GM10266 (cell line): ENCODE results near the gene C2CD4A.

Experiments
- DNase-seq: peaks from one replicate; pipeline ENCODE4 v3.0.0; 2012; ENCODE audit errors: extremely low spot score
- TF ChIP-seq, protein P1 (sequence below): IDR thresholded peaks from 2 replicates; pipeline ENCODE4 v1.5.1; 2012; ENCODE audit warnings: mild to moderate bottlenecking, low read depth; ENCODE audit not compliant: control insufficient read depth, insufficient read depth; ENCODE audit errors: missing control alignments

C2CD4A gene

DNA sequence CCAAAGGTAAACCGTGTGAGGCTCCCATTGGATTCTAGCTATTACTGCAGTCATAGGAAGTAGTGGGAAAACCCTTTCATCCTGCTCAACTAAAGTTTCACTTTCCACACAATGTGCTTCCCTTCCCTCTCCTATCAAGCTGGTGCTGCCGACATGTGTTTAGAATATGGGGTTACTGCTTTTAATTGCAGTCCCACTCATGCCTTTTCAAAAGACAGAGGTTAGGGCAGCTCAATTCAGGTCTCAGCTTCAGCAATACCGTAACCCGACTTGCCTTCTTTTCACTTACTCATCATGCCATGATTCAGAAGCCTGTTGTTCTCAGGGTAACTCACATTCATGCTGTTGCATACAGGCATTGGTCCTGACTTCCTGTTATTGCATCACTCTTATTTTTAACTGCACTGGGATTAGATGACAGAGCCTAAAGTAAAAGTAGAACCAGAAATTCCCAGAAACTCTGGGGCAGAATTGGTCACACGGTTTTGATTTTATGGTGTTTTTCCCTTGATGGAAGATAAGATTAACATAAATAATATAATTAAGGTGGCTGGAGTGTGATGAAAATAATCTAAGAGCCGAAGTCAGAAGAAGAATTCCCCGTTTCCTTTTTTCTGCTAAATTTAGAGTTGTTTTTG, 52.6 kb downstream of the C2CD4A start:
- TF ChIP-seq, protein P1, sequence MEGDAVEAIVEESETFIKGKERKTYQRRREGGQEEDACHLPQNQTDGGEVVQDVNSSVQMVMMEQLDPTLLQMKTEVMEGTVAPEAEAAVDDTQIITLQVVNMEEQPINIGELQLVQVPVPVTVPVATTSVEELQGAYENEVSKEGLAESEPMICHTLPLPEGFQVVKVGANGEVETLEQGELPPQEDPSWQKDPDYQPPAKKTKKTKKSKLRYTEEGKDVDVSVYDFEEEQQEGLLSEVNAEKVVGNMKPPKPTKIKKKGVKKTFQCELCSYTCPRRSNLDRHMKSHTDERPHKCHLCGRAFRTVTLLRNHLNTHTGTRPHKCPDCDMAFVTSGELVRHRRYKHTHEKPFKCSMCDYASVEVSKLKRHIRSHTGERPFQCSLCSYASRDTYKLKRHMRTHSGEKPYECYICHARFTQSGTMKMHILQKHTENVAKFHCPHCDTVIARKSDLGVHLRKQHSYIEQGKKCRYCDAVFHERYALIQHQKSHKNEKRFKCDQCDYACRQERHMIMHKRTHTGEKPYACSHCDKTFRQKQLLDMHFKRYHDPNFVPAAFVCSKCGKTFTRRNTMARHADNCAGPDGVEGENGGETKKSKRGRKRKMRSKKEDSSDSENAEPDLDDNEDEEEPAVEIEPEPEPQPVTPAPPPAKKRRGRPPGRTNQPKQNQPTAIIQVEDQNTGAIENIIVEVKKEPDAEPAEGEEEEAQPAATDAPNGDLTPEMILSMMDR, result no peak
- no peak for DNase-seq

DNA sequence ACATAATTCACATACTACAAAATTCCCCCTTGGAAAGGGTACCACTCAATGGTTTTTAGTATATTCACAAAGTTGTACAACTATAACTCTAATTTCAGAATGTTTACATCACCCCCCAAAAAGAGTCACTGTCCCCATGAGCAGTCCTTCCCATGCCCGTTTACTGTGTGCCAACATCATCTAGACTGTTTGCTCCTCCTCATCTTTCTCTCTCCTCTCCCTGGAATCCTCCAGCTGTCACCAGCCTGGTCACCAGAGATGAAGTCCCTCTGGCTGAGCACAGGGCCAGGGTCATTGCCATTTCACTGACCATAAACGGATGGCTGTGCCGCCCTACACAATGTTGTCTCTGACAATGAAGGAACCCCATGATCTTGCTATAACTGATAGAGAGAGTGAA, 53.1 kb downstream of the C2CD4A start:
- DNase-seq, result no peak
- TF ChIP-seq, protein P1, result no peak
